Right lung (tissue), 5 donors: Measurements from ENCODE around the gene ACTN1. TPM values are rescaled to one million over a fixed set of nuclear protein-coding genes. Genes with fewer than 3 reads are reported as not detected.

Experiments used
- DNase-seq, 2 donors: peaks; one replicate each; pipeline ENCODE4 v3.0.0-alpha.2; 2013
- polyA plus RNA-seq, 5 donors: library from polyadenylated mRNA; unstranded; fragments of 120-200 nt; gene quantifications; one replicate each; pipeline versions ENCODE4 v1.2.1 to v1.2.3, GENCODE V29; 2013; ENCODE audit warnings: inconsistent platforms in 1 of 5, low replicate concordance in 1 of 5; ENCODE audit not compliant: insufficient read length in 5 of 5, insufficient read depth in 1 of 5

ACTN1 gene
- polyA plus RNA-seq, 5 donors = 103 to 167 (median 128) TPM

GRCh38 chr14:68892961-68893360, 86.1 kb downstream of the ACTN1 start:
- DNase-seq = no peak

- DNase-seq = no peak
Measured at GRCh38 chr14:68891851-68892660, 87.0 kb downstream of the ACTN1 start.

GRCh38 chr14:68890173-68890931, 88.8 kb downstream of the ACTN1 start:
- no peak for DNase-seq

- no peak for DNase-seq
Measured at GRCh38 chr14:68888883-68889282, 90.2 kb downstream of the ACTN1 start.

GRCh38 chr14:68888025-68888850, 90.9 kb downstream of the ACTN1 start:
- no peak for DNase-seq

GRCh38 chr14:68886109-68886434, 93.0 kb downstream of the ACTN1 start:
- DNase-seq = no peak

- DNase-seq = no peak
Measured at GRCh38 chr14:68885226-68886108, 93.6 kb downstream of the ACTN1 start.

GRCh38 chr14:68884031-68885030, 94.8 kb downstream of the ACTN1 start:
- DNase-seq = no peak

GRCh38 chr14:68882235-68882634, 96.9 kb downstream of the ACTN1 start:
- no peak for DNase-seq

GRCh38 chr14:68881396-68881795, 97.7 kb downstream of the ACTN1 start:
- no peak for DNase-seq

GRCh38 chr14:68880581-68881105, 98.5 kb downstream of the ACTN1 start:
- no peak for DNase-seq

- no peak for DNase-seq
Measured at GRCh38 chr14:68879841-68880575, 99.1 kb downstream of the ACTN1 start.

GRCh38 chr14:68879321-68879781, 99.8 kb downstream of the ACTN1 start:
- DNase-seq = no peak

- no peak for DNase-seq
Measured at GRCh38 chr14:68878908-68879307, 100.2 kb downstream of the ACTN1 start.

- no peak for DNase-seq
Measured at GRCh38 chr14:68877993-68878575, 101.0 kb downstream of the ACTN1 start.

- DNase-seq = no peak
Measured at GRCh38 chr14:68876976-68877375, 102.1 kb downstream of the ACTN1 start.

- no peak for DNase-seq
Measured at GRCh38 chr14:68874746-68875155, 104.4 kb downstream of the ACTN1 start.

- no peak for DNase-seq
Measured at GRCh38 chr14:68873376-68873775, 105.7 kb downstream of the ACTN1 start.
